Measurements from ENCODE around the gene GPR39.
A peak's percentile ranks its signal among the peaks of the same experiment; 100 is the strongest.

GPR39 gene

GRCh38 chr2:132430895-132431294, 14.3 kb downstream of the GPR39 start:
- H3K18ac ChIP-seq (ENCODE audit: low read length), result no peak overlapping the region
- H4K12ac ChIP-seq (ENCODE audit: low read depth, low read length), result no peak overlapping the region
- no peak overlapping the region for H3K14ac ChIP-seq (ENCODE audit: low read length)
- H4K91ac ChIP-seq (ENCODE audit: low read depth, low read length), result no peak overlapping the region
- DNase-seq, result no peak
- no peaks in the 10 kb centered on the region for H3K27me3 ChIP-seq (ENCODE audit: insufficient read depth, low read length)
- H3K4ac ChIP-seq (ENCODE audit: low read depth, low read length), result no peak overlapping the region
- H3K4me3 ChIP-seq (ENCODE audit: low read depth, low read length), result no peak overlapping the region
- no peak overlapping the region for H3K23ac ChIP-seq (ENCODE audit: low read length)
- H3K79me2 ChIP-seq (ENCODE audit: control insufficient read depth, insufficient read depth, low read length, poor library complexity), result peaks cover 2% of the 10 kb centered on the region
- no peaks in the 10 kb centered on the region for H3K36me3 ChIP-seq (ENCODE audit: control insufficient read depth in 1 of 2, insufficient read depth in 2 of 2, low read length in 2 of 2)
- H3K27ac ChIP-seq (ENCODE audit: low read depth, low read length), result no peak overlapping the region
- H4K8ac ChIP-seq (ENCODE audit: low read depth, low read length), result no peak overlapping the region
- H2AK5ac ChIP-seq (ENCODE audit: low read length), result no peak overlapping the region
- peaks cover 8% of the 10 kb centered on the region in 2 experiments for H3K4me1 ChIP-seq (ENCODE audit: control insufficient read depth in 1 of 2, insufficient read depth in 2 of 2, low read length in 2 of 2)
- H2BK12ac ChIP-seq (ENCODE audit: low read length), result no peak overlapping the region
- no peak overlapping the region for H2BK5ac ChIP-seq (ENCODE audit: low read depth, low read length, poor library complexity)
- H2BK120ac ChIP-seq (ENCODE audit: insufficient read depth, low read length, poor library complexity), result no peak overlapping the region
- peaks cover 2% of the 10 kb centered on the region for H3K79me1 ChIP-seq (ENCODE audit: low read length)
- H3K4me2 ChIP-seq (ENCODE audit: low read length), result no peak overlapping the region
- no peak overlapping the region for H2AFZ ChIP-seq (ENCODE audit: insufficient read depth, low read length, poor library complexity)
- no peak overlapping the region for H3K9ac ChIP-seq (ENCODE audit: low read length)
- peaks cover 1% of the 10 kb centered on the region for H3K9me3 ChIP-seq (ENCODE audit: insufficient read depth, low read depth, low read length)

GRCh38 chr2:132437852-132438669, 21.5 kb downstream of the GPR39 start:
- no peaks in the 10 kb centered on the region for H3K79me1 ChIP-seq (ENCODE audit: low read length)
- no peaks in the 10 kb centered on the region for H3K27me3 ChIP-seq (ENCODE audit: insufficient read depth, low read length)
- no peak overlapping the region for H3K9ac ChIP-seq (ENCODE audit: low read length)
- H3K4me3 ChIP-seq (ENCODE audit: low read depth, low read length), result no peak overlapping the region
- H3K9me3 ChIP-seq (ENCODE audit: insufficient read depth, low read depth, low read length), result no peaks in the 10 kb centered on the region
- no peak for DNase-seq
- no peak overlapping the region for H4K91ac ChIP-seq (ENCODE audit: low read depth, low read length)
- H2AK5ac ChIP-seq (ENCODE audit: low read length), result no peak overlapping the region
- no peak overlapping the region for H3K14ac ChIP-seq (ENCODE audit: low read length)
- H3K4me2 ChIP-seq (ENCODE audit: low read length), result no peak overlapping the region
- H3K4me1 ChIP-seq (ENCODE audit: control insufficient read depth in 1 of 2, insufficient read depth in 2 of 2, low read length in 2 of 2), result peaks cover 7 to 18% of the 10 kb centered on the region in 2 experiments
- no peak overlapping the region for H2BK120ac ChIP-seq (ENCODE audit: insufficient read depth, low read length, poor library complexity)
- H3K4ac ChIP-seq (ENCODE audit: low read depth, low read length), result no peak overlapping the region
- H3K36me3 ChIP-seq (ENCODE audit: control insufficient read depth in 1 of 2, insufficient read depth in 2 of 2, low read length in 2 of 2), result no peaks in the 10 kb centered on the region
- H2BK12ac ChIP-seq (ENCODE audit: low read length), result peak overlapping the region; percentile 76
- H2BK5ac ChIP-seq (ENCODE audit: low read depth, low read length, poor library complexity), result no peak overlapping the region
- no peaks in the 10 kb centered on the region for H3K79me2 ChIP-seq (ENCODE audit: control insufficient read depth, insufficient read depth, low read length, poor library complexity)
- no peak overlapping the region for H4K8ac ChIP-seq (ENCODE audit: low read depth, low read length)
- WGBS (ENCODE audit: extremely low coverage, insufficient coverage, insufficient read length), result no CpG with 5 or more reads among the region's 5 CpGs
- no peak overlapping the region for H3K23ac ChIP-seq (ENCODE audit: low read length)
- no peak overlapping the region for H4K12ac ChIP-seq (ENCODE audit: low read depth, low read length)
- no peak overlapping the region for H3K18ac ChIP-seq (ENCODE audit: low read length)
- peak overlapping the region; percentile 36 for H3K27ac ChIP-seq (ENCODE audit: low read depth, low read length)
- no peak overlapping the region for H2AFZ ChIP-seq (ENCODE audit: insufficient read depth, low read length, poor library complexity)

DNA sequence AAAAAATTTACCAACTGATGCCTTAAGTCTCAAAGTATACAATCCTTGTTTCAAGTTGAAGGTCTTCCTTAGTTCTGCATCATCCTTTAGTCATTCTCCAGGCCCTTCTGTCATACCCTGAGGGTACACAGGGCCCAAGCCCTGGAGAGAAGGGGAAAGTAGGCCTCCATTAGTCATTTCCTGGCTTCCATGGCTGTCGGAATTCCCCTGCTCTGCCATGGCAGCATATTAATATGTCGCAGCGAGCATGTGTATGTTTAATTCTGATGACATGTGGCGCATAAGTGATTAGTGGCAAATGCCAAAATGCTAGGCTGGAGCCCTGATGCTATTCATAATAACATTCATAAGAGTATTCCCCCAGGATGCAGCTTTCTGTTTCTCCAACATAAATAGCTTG, 22.1 kb downstream of the GPR39 start:
- Histone ChIP-seq H3K27me3 (ENCODE audit: insufficient read depth, low read length) (no peaks in the 10 kb centered on the region), H2BK5ac (ENCODE audit: low read depth, low read length, poor library complexity) (no peak overlapping the region), H3K27ac (ENCODE audit: low read depth, low read length) (no peak overlapping the region), H2AFZ (ENCODE audit: insufficient read depth, low read length, poor library complexity) (no peak overlapping the region), H3K4me1 (ENCODE audit: control insufficient read depth in 1 of 2, insufficient read depth in 2 of 2, low read length in 2 of 2) (peaks cover 7 to 18% of the 10 kb centered on the region in 2 experiments), H2BK12ac (ENCODE audit: low read length) (no peak overlapping the region), H2AK5ac (ENCODE audit: low read length) (no peak overlapping the region), H3K4me2 (ENCODE audit: low read length) (no peak overlapping the region), H3K23ac (ENCODE audit: low read length) (no peak overlapping the region), H3K36me3 (ENCODE audit: control insufficient read depth in 1 of 2, insufficient read depth in 2 of 2, low read length in 2 of 2) (no peaks in the 10 kb centered on the region), H2BK120ac (ENCODE audit: insufficient read depth, low read length, poor library complexity) (no peak overlapping the region), H3K18ac (ENCODE audit: low read length) (no peak overlapping the region), H3K4ac (ENCODE audit: low read depth, low read length) (no peak overlapping the region), H4K8ac (ENCODE audit: low read depth, low read length) (no peak overlapping the region), H3K9ac (ENCODE audit: low read length) (no peak overlapping the region), H3K14ac (ENCODE audit: low read length) (no peak overlapping the region), H4K91ac (ENCODE audit: low read depth, low read length) (no peak overlapping the region), H4K12ac (ENCODE audit: low read depth, low read length) (no peak overlapping the region), H3K4me3 (ENCODE audit: low read depth, low read length) (no peak overlapping the region), H3K79me2 (ENCODE audit: control insufficient read depth, insufficient read depth, low read length, poor library complexity) (no peaks in the 10 kb centered on the region), H3K79me1 (ENCODE audit: low read length) (no peaks in the 10 kb centered on the region), H3K9me3 (ENCODE audit: insufficient read depth, low read depth, low read length) (no peaks in the 10 kb centered on the region)
- WGBS (ENCODE audit: extremely low coverage, insufficient coverage, insufficient read length), result no CpG with 5 or more reads among the region's 4 CpGs
- peak; percentile 57 to 59 for DNase-seq

- no peak overlapping the region for H4K91ac ChIP-seq (ENCODE audit: low read depth, low read length)
- H3K4ac ChIP-seq (ENCODE audit: low read depth, low read length), result no peak overlapping the region
- H3K23ac ChIP-seq (ENCODE audit: low read length), result no peak overlapping the region
- no peak overlapping the region for H2AFZ ChIP-seq (ENCODE audit: insufficient read depth, low read length, poor library complexity)
- H3K4me3 ChIP-seq (ENCODE audit: low read depth, low read length), result no peak overlapping the region
- peak overlapping the region; percentile 5 for H2BK5ac ChIP-seq (ENCODE audit: low read depth, low read length, poor library complexity)
- H3K18ac ChIP-seq (ENCODE audit: low read length), result no peak overlapping the region
- no peaks in the 10 kb centered on the region for H3K79me1 ChIP-seq (ENCODE audit: low read length)
- peaks cover 7 to 18% of the 10 kb centered on the region in 2 experiments for H3K4me1 ChIP-seq (ENCODE audit: control insufficient read depth in 1 of 2, insufficient read depth in 2 of 2, low read length in 2 of 2)
- no peak overlapping the region for H3K14ac ChIP-seq (ENCODE audit: low read length)
- H2AK5ac ChIP-seq (ENCODE audit: low read length), result no peak overlapping the region
- peak overlapping the region; percentile 16 for H3K27ac ChIP-seq (ENCODE audit: low read depth, low read length)
- no peak overlapping the region for H4K8ac ChIP-seq (ENCODE audit: low read depth, low read length)
- no peak overlapping the region for H4K12ac ChIP-seq (ENCODE audit: low read depth, low read length)
- no peak overlapping the region for H3K4me2 ChIP-seq (ENCODE audit: low read length)
- no peak overlapping the region for H2BK120ac ChIP-seq (ENCODE audit: insufficient read depth, low read length, poor library complexity)
- no CpG with 5 or more reads among the region's 6 CpGs for WGBS (ENCODE audit: extremely low coverage, insufficient coverage, insufficient read length)
- no peaks in the 10 kb centered on the region for H3K36me3 ChIP-seq (ENCODE audit: control insufficient read depth in 1 of 2, insufficient read depth in 2 of 2, low read length in 2 of 2)
- H3K79me2 ChIP-seq (ENCODE audit: control insufficient read depth, insufficient read depth, low read length, poor library complexity), result no peaks in the 10 kb centered on the region
- no peak for DNase-seq
- H3K9me3 ChIP-seq (ENCODE audit: insufficient read depth, low read depth, low read length), result no peaks in the 10 kb centered on the region
- no peak overlapping the region for H2BK12ac ChIP-seq (ENCODE audit: low read length)
- no peaks in the 10 kb centered on the region for H3K27me3 ChIP-seq (ENCODE audit: insufficient read depth, low read length)
- H3K9ac ChIP-seq (ENCODE audit: low read length), result no peak overlapping the region
These were observed 23.2 kb downstream of the GPR39 start for GRCh38 chr2:132439703-132440398.

All from trophoblast cell (in vitro differentiated cells and primary cell).